ENCODE results near the gene GUK1.

- TF ChIP-seq CTCF (IDR thresholded peaks at IDR 0.05) (no peak), POLR2A (IDR thresholded peaks at IDR 0.05) (no peak)
These were observed 5.5 kb upstream of the GUK1 start for GRCh38 chr1:228134591-228134990.
